Endothelial cell (in vitro differentiated cells): ENCODE measurements around the gene VSTM2L. TPM values are rescaled to one million over a fixed set of nuclear protein-coding genes. Genes with fewer than 3 reads are reported as not detected.
"Not testable (repeated sequence)": the region's sequence is repeated elsewhere in the genome, so short reads cannot be mapped to it uniquely, and the experiment has no call there.

ENCODE experiments used
- DNase-seq: peaks from one replicate; pipeline ENCODE4 v3.0.0; 2021; ENCODE audit warnings: low spot score
- H3K27ac Mint-ChIP-seq: one replicate; pipeline ENCODE4 v1.8.0; 2021; ENCODE audit warnings: mixed read lengths, inconsistent platforms; ENCODE audit not compliant: unreplicated experiment
- H3K27me3 Mint-ChIP-seq: one replicate; pipeline ENCODE4 v1.8.0; 2021; ENCODE audit warnings: mild to moderate bottlenecking, moderate library complexity, mixed read lengths, inconsistent platforms; ENCODE audit not compliant: unreplicated experiment
- H3K36me3 Mint-ChIP-seq: one replicate; pipeline ENCODE4 v1.8.0; 2021; ENCODE audit warnings: mild to moderate bottlenecking, low read depth, mixed read lengths, inconsistent platforms; ENCODE audit not compliant: unreplicated experiment
- H3K4me1 Mint-ChIP-seq: one replicate; pipeline ENCODE4 v1.8.0; 2021; ENCODE audit warnings: mild to moderate bottlenecking, mixed read lengths, inconsistent platforms; ENCODE audit not compliant: unreplicated experiment
- H3K4me3 Mint-ChIP-seq: one replicate; pipeline ENCODE4 v1.8.0; 2021; ENCODE audit warnings: mild to moderate bottlenecking, mixed read lengths, inconsistent platforms; ENCODE audit not compliant: unreplicated experiment
- H3K9me3 Mint-ChIP-seq: one replicate; pipeline ENCODE4 v1.8.0; 2021; ENCODE audit warnings: mixed read lengths, inconsistent platforms; ENCODE audit not compliant: unreplicated experiment
- long read RNA-seq: library from polyadenylated mRNA; unstranded; transcript quantifications from one replicate; pipeline ENCODE4 v2.0.0, GENCODE V29; 2020; ENCODE audit not compliant: unreplicated experiment
- total RNA-seq: library from RNA; stranded (reverse); fragmentation: NEBNext Ultra II Directional; extraction: Animal tissue kit (Norgen Biotek cat#: 25700); gene quantifications from one replicate; pipeline ENCODE4 v1.2.1, GENCODE V29; 2021; ENCODE audit not compliant: unreplicated experiment
- TF ChIP-seq, protein P1 (sequence below): fragments of 200-600 bp; sonication (generic); IDR thresholded peaks from one replicate; pipeline ENCODE4 v1.5.0; 2021; ENCODE audit warnings: antibody characterized with exemption; ENCODE audit not compliant: unreplicated experiment

VSTM2L gene, protein sequence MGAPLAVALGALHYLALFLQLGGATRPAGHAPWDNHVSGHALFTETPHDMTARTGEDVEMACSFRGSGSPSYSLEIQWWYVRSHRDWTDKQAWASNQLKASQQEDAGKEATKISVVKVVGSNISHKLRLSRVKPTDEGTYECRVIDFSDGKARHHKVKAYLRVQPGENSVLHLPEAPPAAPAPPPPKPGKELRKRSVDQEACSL
- 1.6 TPM for total RNA-seq
- long read RNA-seq: 0 reads

DNA sequence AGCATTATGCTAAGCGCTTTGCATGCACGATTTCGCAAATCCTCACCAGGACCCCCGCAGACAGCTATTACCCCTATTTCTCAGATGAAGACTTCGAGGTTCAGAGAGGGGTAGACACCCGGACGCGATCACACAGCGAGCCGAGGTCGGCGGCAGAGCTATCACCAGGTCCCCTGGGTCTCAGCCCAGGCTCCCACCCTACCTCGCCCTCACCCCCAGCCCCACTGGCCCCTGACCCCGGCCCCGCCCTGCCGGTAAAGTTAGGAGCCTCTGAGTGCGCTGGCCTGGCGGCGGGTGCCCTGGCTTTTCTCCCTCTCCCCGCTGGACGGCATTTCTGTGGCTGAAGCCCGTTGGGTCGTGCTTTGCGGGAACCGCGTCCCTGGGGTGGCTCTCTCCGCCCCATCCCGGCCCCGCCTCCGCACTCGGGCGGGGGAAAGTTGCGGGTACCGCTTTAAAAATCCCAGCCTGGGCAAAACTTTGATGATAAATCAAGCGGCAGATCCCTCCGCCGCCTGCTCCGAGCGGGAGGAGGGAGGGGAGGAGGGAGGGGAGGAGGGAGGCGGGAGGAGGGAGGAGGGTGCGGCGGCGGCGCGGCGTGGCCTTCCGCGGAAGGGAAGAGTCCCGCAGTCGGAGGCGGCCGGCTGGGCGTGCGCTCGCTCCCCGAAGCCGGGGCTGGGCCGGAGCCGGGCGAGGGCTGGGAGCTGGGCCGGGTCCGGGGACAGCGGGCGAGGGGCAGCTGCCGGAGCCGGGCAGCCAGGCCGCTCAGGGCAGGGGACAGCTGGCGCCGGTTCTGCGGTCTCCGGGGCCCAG lies at the start of gene VSTM2L:
Gene VSTM2L (plus strand): TSS at position 624 of the 810 bp plus-strand sequence. CDS start 224 bp downstream, outside the sequence.
- TF ChIP-seq, protein P1, sequence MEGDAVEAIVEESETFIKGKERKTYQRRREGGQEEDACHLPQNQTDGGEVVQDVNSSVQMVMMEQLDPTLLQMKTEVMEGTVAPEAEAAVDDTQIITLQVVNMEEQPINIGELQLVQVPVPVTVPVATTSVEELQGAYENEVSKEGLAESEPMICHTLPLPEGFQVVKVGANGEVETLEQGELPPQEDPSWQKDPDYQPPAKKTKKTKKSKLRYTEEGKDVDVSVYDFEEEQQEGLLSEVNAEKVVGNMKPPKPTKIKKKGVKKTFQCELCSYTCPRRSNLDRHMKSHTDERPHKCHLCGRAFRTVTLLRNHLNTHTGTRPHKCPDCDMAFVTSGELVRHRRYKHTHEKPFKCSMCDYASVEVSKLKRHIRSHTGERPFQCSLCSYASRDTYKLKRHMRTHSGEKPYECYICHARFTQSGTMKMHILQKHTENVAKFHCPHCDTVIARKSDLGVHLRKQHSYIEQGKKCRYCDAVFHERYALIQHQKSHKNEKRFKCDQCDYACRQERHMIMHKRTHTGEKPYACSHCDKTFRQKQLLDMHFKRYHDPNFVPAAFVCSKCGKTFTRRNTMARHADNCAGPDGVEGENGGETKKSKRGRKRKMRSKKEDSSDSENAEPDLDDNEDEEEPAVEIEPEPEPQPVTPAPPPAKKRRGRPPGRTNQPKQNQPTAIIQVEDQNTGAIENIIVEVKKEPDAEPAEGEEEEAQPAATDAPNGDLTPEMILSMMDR: no peak
- H3K4me1 Mint-ChIP-seq: peaks cover 9% of the 10 kb centered on the region
- H3K9me3 Mint-ChIP-seq: no peaks in the 10 kb centered on the region
- peak; percentile 42 for DNase-seq
- peak within 1 kb of the TSS; percentile 92 for H3K4me3 Mint-ChIP-seq
- peaks cover 5% of the 10 kb centered on the region for H3K36me3 Mint-ChIP-seq
- peaks cover 17% of the 10 kb centered on the region for H3K27me3 Mint-ChIP-seq
- H3K27ac Mint-ChIP-seq: peak within 1 kb of the TSS; percentile 64

DNA sequence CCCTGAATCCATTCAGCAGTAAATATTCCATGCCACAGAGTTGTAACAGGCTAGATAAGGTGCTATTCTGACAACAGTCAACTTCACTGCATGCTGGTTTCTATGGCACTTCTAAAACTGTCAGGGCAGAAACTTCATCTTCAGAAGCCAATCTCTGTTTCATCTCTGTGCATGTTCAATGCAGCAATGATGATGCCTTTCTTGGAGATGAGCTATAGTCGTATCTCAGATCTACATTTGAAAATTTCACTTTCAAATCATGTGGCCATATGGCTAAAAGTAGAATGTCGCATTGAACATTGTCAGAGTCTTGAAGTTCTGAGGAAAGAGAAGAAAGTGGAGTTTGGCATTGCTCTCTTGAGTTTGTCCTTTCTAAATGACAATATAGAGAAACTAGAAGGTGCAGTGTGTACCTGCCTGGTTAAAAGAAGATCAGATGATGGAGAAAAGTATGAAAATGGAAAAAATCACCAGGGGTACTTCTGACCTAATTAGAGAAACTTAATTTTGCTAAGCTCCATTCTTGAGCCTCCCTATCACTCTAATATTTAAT lies 49.0 kb upstream of the VSTM2L start:
- TF ChIP-seq, protein P1: no peak
- Mint-ChIP-seq H3K27ac (no peak overlapping the region), H3K4me1 (no peaks in the 10 kb centered on the region), H3K9me3 (no peaks in the 10 kb centered on the region), H3K27me3 (no peaks in the 10 kb centered on the region), H3K36me3 (peaks cover 24% of the 10 kb centered on the region), H3K4me3 (no peak overlapping the region)
- no peak for DNase-seq

GRCh38 chr20:37856034-37856433 lies 46.9 kb upstream of the VSTM2L start:
- H3K27me3 Mint-ChIP-seq, H3K27ac Mint-ChIP-seq, H3K4me3 Mint-ChIP-seq, H3K4me1 Mint-ChIP-seq, DNase-seq, H3K9me3 Mint-ChIP-seq: not testable (repeated sequence)
- H3K36me3 Mint-ChIP-seq: peaks cover 35% of the 10 kb centered on the region

DNA sequence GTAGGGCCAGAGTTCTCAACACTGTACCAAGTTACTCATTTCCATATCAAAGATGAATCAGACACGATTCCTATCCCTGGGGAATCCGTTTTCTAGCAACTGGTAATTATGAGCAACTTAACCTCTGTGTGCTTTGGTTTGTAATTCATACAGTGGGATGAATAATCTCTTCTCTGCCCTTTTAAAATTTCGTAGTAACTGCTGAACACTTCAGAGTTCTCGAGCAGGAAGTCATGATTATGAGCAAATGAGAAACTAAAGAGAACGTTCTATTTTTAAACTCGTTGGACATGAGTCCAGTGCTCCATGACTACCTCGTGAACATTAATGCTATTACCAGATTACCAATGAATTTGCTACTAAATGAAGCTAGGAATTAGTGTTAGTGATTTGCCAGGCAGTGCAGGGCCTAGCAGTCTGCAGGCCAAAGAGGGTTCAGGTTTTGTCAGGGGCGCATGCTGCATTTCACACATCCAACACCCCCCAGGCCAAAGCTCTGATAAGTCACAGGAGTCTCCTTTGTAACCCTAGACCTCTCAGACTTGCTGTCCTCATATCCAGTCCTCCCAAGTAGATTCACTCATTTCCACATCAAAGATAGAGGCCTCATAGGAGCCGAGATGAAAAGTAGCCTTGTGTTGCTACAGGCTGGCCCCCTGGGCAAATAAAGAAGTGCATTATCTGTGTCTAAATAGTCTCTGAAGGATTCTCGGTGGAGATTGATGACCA lies 45.8 kb upstream of the VSTM2L start:
- Mint-ChIP-seq H3K4me3 (no peak overlapping the region), H3K27ac (no peak overlapping the region), H3K4me1 (no peaks in the 10 kb centered on the region), H3K9me3 (no peaks in the 10 kb centered on the region), H3K36me3 (peaks cover 39% of the 10 kb centered on the region), H3K27me3 (no peaks in the 10 kb centered on the region)
- TF ChIP-seq, protein P1: no peak
- no peak for DNase-seq

DNA sequence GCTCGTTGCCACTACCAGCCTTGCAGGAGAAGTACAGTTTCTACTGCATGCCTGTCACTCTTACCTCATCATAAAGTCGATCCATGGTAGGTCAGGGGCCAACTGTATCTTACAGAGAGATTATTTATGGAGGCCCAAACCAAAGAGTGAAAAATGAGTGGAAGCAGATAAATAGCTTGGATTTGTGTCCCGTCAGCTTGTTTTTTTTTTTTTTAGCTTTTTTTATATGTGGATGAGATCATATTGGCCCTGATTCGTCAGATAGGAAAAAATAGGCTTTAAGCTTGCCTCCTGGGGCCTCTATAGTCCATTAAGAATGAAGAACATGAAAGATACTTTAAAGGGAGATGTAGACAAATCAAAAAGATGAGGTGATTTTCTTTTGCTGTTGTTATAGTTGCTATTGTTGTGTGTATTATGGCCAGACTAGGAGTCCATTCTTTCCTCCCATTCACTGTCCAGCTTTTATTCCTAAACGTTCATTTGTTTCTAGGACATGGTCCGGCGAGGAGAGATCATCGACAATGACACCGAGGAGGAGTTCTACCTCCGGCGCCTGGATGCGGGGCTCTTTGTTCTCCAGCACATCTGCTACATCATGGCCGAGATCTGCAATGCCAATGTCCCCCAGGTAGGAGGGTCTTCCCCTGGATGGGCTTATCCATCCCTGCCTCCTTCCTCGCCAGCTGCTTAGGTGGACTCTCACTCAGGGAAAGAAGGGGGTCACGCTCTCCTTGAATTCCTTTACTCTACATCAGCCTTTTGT lies 43.3 kb upstream of the VSTM2L start:
- H3K9me3 Mint-ChIP-seq: no peaks in the 10 kb centered on the region
- TF ChIP-seq, protein P1: no peak
- no peak overlapping the region for H3K27ac Mint-ChIP-seq
- DNase-seq: no peak
- no peaks in the 10 kb centered on the region for H3K4me1 Mint-ChIP-seq
- peaks cover 3% of the 10 kb centered on the region for H3K27me3 Mint-ChIP-seq
- H3K36me3 Mint-ChIP-seq: peaks cover 48% of the 10 kb centered on the region
- H3K4me3 Mint-ChIP-seq: no peak overlapping the region
